ENCODE results near the gene NCKIPSD. TPM values are rescaled to one million over a fixed set of nuclear protein-coding genes. Genes with fewer than 3 reads are reported as not detected.
"Not testable (repeated sequence)": the region's sequence is repeated elsewhere in the genome, so short reads cannot be mapped to it uniquely, and the experiment has no call there.

The NCKIPSD gene
- total RNA-seq (10 to 100 TPM in 3 of 4 donors, 1 to 10 TPM in 1; 7.7 to 29.3 (median 22.8) TPM), polyA plus RNA-seq (10 to 100 TPM; 10.2 to 17.7 (median 14.3) TPM)

GRCh38 chr3:48685603-48686511 lies at the start of gene NCKIPSD:
TSS of gene NCKIPSD (minus strand) at chr3:48685915. CDS start at chr3:48685807, 108 bp downstream.
- Histone ChIP-seq H3K27me3 (no peaks in the 10 kb centered on the region), H3K4me3 (peak within 1 kb of the TSS; percentile 65 to 94 (median 80)), H3K4me1 (peaks cover 0 to 45% (median 36%) of the 10 kb centered on the region in 4 donors), H3K9me3 (no peaks in the 10 kb centered on the region), H3K36me3 (peaks cover 22 to 54% (median 40%) of the 10 kb centered on the region in 4 donors), H3K27ac (peak within 1 kb of the TSS; percentile 77 to 85 (median 80))
- 1% methylated on average over 97 of the region's 97 CpGs for WGBS, 2 donors
- peak; percentile 93 for DNase-seq
- intact Hi-C loops (cut with DNase I), result loop anchor here (1.0 to 2.0 kb wide), 3 partner anchors 51 to 161 kb away; partner anchors contain the start of genes PRKAR2A and SLC26A6
- peak in 1 of 2 donors; percentile 30 for TF ChIP-seq POLR2A (IDR thresholded peaks at IDR 0.05)
- TF ChIP-seq, protein P1, sequence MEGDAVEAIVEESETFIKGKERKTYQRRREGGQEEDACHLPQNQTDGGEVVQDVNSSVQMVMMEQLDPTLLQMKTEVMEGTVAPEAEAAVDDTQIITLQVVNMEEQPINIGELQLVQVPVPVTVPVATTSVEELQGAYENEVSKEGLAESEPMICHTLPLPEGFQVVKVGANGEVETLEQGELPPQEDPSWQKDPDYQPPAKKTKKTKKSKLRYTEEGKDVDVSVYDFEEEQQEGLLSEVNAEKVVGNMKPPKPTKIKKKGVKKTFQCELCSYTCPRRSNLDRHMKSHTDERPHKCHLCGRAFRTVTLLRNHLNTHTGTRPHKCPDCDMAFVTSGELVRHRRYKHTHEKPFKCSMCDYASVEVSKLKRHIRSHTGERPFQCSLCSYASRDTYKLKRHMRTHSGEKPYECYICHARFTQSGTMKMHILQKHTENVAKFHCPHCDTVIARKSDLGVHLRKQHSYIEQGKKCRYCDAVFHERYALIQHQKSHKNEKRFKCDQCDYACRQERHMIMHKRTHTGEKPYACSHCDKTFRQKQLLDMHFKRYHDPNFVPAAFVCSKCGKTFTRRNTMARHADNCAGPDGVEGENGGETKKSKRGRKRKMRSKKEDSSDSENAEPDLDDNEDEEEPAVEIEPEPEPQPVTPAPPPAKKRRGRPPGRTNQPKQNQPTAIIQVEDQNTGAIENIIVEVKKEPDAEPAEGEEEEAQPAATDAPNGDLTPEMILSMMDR (IDR thresholded peaks at IDR 0.05), result peak; percentile 56 to 89 (median 81)
- TF ChIP-seq EP300 (IDR thresholded peaks at IDR 0.05), result no peak
- peak; percentile 47 to 93 (median 84) for TF ChIP-seq POLR2AphosphoS5 (IDR thresholded peaks at IDR 0.05)

- DNase-seq; H3K36me3 ChIP-seq; H3K9me3 ChIP-seq; H3K27ac ChIP-seq; intact Hi-C loops (cut with DNase I); H3K4me3 ChIP-seq; H3K27me3 ChIP-seq: not testable (repeated sequence)
- peaks cover 0 to 32% (median 21%) of the 10 kb centered on the region in 4 donors for H3K4me1 ChIP-seq
- 13 to 43% methylated on average over 8 of the region's 8 CpGs for WGBS, 2 donors
These were observed 49.5 kb upstream of the NCKIPSD start for GRCh38 chr3:48735075-48735767.

- 90 to 91% methylated on average over 20 to 21 of the region's 25 CpGs for WGBS, 2 donors
- H3K4me1 ChIP-seq, result peaks cover 0 to 25% (median 14%) of the 10 kb centered on the region in 4 donors
- DNase-seq; intact Hi-C loops (cut with DNase I); H3K27me3 ChIP-seq; H3K9me3 ChIP-seq; H3K36me3 ChIP-seq; H3K27ac ChIP-seq; H3K4me3 ChIP-seq: not testable (repeated sequence)
These were observed 48.8 kb upstream of the NCKIPSD start for GRCh38 chr3:48734541-48734940.

- WGBS, 2 donors, result 95 to 96% methylated on average over 50 to 52 of the region's 53 CpGs
- H3K4me3 ChIP-seq; H3K27me3 ChIP-seq; H3K9me3 ChIP-seq; H3K27ac ChIP-seq; H3K36me3 ChIP-seq; DNase-seq; intact Hi-C loops (cut with DNase I): not testable (repeated sequence)
- H3K4me1 ChIP-seq, result peaks cover 0 to 20% (median 9%) of the 10 kb centered on the region in 4 donors
These were observed 48.2 kb upstream of the NCKIPSD start for GRCh38 chr3:48733752-48734518.

- intact Hi-C loops (cut with DNase I), result no loop called here
- Histone ChIP-seq H3K27ac (no peak overlapping the region), H3K4me3 (no peak overlapping the region), H3K36me3 (no peaks in the 10 kb centered on the region), H3K4me1 (no peaks in the 10 kb centered on the region), H3K27me3 (no peaks in the 10 kb centered on the region), H3K9me3 (no peaks in the 10 kb centered on the region)
- DNase-seq, result no peak
- WGBS, 2 donors, result 88 to 94% methylated on average over 8 of the region's 8 CpGs
- no peak for TF ChIP-seq POLR2AphosphoS5 (IDR thresholded peaks at IDR 0.05)
- TF ChIP-seq, protein P1 (IDR thresholded peaks at IDR 0.05), result no peak
- TF ChIP-seq POLR2A (IDR thresholded peaks at IDR 0.05), result no peak
- no peak for TF ChIP-seq EP300 (IDR thresholded peaks at IDR 0.05)
These were observed 41.8 kb upstream of the NCKIPSD start for GRCh38 chr3:48727511-48727910.

- H3K4me3 ChIP-seq; H3K36me3 ChIP-seq; H3K27ac ChIP-seq; H3K4me1 ChIP-seq; DNase-seq; H3K27me3 ChIP-seq; intact Hi-C loops (cut with DNase I); H3K9me3 ChIP-seq: not testable (repeated sequence)
- WGBS, 2 donors, result 93 to 94% methylated on average over 8 of the region's 8 CpGs
These were observed 39.6 kb upstream of the NCKIPSD start for GRCh38 chr3:48725185-48725855.

Measured in sigmoid colon (tissue), 7 donors.